Progenitor cell of endocrine pancreas (in vitro differentiated cells): ENCODE data around the gene SRCIN1. TPM values are rescaled to one million over a fixed set of nuclear protein-coding genes. Genes with fewer than 3 reads are reported as not detected.

Experiments
- DNase-seq: peaks from one replicate; pipeline ENCODE4 v3.0.0; 2021; ENCODE audit warnings: low spot score; ENCODE audit not compliant: unreplicated experiment
- H3K27ac Mint-ChIP-seq: 2 replicates; pipeline ENCODE4 v1.8.0; 2021; ENCODE audit warnings: mild to moderate bottlenecking, moderate library complexity, mixed read lengths
- H3K27me3 Mint-ChIP-seq: 2 replicates; pipeline ENCODE4 v1.8.0; 2021; ENCODE audit warnings: mixed read lengths
- H3K36me3 Mint-ChIP-seq: 2 replicates; pipeline ENCODE4 v1.8.0; 2022; ENCODE audit warnings: mixed read lengths; ENCODE audit not compliant: insufficient read depth
- H3K4me1 Mint-ChIP-seq: 2 replicates; pipeline ENCODE4 v1.8.0; 2021; ENCODE audit warnings: low read depth, mixed read lengths
- H3K4me3 Mint-ChIP-seq: 2 replicates; pipeline ENCODE4 v1.8.0; 2021; ENCODE audit warnings: low read depth, mild to moderate bottlenecking, moderate library complexity, mixed read lengths
- H3K9me3 Mint-ChIP-seq: 2 replicates; pipeline ENCODE4 v1.8.0; 2021; ENCODE audit warnings: low read depth, mixed read lengths
- total RNA-seq: library from RNA; stranded (reverse); gene quantifications from 2 replicates; pipeline ENCODE4 v1.2.1, GENCODE V29; 2021
- TF ChIP-seq, protein P1 (sequence below): fragments of 200-600 bp; sonication (generic); IDR thresholded peaks from one replicate; pipeline ENCODE4 v1.5.0; 2021; ENCODE audit warnings: antibody characterized with exemption, mild to moderate bottlenecking; ENCODE audit not compliant: unreplicated experiment

Gene SRCIN1
- total RNA-seq, 1 donor from 2014 or later, result 13.8 TPM

DNA sequence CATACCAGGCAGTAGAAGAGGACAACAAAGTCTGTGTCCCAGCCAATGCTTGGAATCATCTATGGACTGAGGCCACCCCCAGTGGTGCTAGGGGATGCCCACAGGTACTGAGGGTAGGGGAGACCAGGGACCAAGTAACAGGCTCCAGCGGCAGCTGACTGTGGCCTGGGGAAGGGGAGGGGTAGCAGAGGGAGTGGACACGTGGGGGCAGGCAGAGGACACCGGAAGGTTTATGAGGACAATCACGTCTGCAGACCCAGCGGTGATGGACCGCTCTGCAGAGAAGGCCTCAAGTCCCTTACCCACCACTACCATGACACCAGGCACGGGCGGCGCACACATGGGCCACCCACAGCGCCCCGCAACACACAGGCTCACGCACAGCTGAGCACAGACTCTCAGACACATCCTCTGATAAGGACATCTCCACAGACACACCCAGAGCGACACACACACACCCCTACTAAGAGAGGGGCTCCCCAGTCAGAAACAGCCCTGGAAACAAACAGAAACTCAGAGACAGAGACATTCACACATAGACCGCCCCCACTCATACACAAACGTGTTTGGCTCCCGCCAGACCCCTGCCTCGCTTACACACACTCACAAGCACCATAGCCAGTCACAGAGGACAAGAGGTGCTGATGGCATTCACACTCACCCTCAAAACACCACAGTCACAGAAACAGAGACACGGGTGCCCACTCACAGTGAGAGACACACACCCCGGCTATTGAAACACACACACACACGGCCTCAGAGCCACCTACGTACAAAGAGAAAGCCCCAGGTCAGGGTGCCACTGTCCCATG is 35.8 kb downstream of the SRCIN1 start:
- Mint-ChIP-seq H3K27me3 (peaks cover 88% of the 10 kb centered on the region), H3K4me1 (peaks cover 3% of the 10 kb centered on the region), H3K4me3 (no peak overlapping the region), H3K9me3 (no peaks in the 10 kb centered on the region), H3K36me3 (no peaks in the 10 kb centered on the region), H3K27ac (no peak overlapping the region)
- TF ChIP-seq, protein P1, sequence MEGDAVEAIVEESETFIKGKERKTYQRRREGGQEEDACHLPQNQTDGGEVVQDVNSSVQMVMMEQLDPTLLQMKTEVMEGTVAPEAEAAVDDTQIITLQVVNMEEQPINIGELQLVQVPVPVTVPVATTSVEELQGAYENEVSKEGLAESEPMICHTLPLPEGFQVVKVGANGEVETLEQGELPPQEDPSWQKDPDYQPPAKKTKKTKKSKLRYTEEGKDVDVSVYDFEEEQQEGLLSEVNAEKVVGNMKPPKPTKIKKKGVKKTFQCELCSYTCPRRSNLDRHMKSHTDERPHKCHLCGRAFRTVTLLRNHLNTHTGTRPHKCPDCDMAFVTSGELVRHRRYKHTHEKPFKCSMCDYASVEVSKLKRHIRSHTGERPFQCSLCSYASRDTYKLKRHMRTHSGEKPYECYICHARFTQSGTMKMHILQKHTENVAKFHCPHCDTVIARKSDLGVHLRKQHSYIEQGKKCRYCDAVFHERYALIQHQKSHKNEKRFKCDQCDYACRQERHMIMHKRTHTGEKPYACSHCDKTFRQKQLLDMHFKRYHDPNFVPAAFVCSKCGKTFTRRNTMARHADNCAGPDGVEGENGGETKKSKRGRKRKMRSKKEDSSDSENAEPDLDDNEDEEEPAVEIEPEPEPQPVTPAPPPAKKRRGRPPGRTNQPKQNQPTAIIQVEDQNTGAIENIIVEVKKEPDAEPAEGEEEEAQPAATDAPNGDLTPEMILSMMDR, result no peak
- no peak for DNase-seq

DNA sequence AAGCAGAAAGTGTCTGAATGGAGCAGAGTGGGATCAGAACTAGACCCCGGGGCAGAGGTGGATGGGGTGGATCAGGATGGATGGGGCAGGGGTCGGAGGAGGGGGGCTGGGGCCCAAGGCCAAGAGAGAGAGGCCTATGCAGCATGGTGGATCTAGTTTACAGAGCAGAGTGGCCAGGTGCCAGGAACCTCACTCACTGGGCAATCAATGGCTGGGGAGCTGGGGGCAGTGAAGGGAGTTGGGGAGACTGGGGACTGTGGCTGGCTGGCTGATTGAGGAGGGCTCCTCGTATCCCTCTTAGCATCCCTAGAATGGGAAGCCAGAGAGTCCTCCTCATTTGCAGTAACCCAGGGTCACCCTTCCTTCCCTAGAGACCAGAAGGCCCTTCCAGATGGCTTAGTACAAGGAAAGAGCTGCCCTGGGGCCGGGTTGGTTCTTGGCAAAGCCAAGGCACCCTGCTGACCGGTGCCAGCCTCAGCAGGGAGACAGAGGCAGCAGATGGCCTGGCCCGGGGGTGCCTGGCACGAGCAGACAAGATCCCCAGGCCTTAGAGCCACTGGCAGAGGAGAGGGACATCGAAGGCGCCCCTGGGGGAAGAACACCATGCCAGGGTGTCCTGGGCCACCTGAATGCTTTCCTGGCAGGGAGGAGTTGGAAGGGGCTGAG is 36.8 kb downstream of the SRCIN1 start:
- no peaks in the 10 kb centered on the region for H3K36me3 Mint-ChIP-seq
- H3K9me3 Mint-ChIP-seq, result no peaks in the 10 kb centered on the region
- H3K4me1 Mint-ChIP-seq, result peaks cover 5% of the 10 kb centered on the region
- no peak for DNase-seq
- TF ChIP-seq, protein P1, result no peak
- no peak overlapping the region for H3K4me3 Mint-ChIP-seq
- peaks cover 88% of the 10 kb centered on the region for H3K27me3 Mint-ChIP-seq
- H3K27ac Mint-ChIP-seq, result no peak overlapping the region

DNA sequence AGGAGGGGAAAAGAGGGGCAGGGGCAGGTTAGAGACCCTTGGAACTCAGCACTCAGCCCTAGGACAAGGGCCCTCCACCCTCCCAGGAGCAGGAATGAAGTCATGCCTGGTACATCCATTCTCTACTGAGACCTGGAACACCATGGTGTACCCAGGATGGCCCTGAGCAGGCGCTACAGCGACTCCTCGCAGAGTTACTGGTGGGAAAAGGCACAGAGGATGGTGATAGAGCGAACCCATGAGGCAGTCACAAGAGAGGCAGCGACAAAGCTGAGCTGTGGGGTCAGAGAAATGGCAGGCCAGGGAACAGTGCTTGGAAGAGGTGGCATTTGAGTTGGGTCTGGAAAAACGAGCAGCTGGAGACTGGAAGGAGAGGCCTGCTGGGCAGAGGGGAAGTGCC is 37.5 kb downstream of the SRCIN1 start:
- no peak overlapping the region for H3K27ac Mint-ChIP-seq
- no peak for DNase-seq
- H3K4me1 Mint-ChIP-seq, result peaks cover 5% of the 10 kb centered on the region
- H3K9me3 Mint-ChIP-seq, result no peaks in the 10 kb centered on the region
- H3K27me3 Mint-ChIP-seq, result peaks cover 88% of the 10 kb centered on the region
- no peaks in the 10 kb centered on the region for H3K36me3 Mint-ChIP-seq
- TF ChIP-seq, protein P1, result no peak
- H3K4me3 Mint-ChIP-seq, result no peak overlapping the region

DNA sequence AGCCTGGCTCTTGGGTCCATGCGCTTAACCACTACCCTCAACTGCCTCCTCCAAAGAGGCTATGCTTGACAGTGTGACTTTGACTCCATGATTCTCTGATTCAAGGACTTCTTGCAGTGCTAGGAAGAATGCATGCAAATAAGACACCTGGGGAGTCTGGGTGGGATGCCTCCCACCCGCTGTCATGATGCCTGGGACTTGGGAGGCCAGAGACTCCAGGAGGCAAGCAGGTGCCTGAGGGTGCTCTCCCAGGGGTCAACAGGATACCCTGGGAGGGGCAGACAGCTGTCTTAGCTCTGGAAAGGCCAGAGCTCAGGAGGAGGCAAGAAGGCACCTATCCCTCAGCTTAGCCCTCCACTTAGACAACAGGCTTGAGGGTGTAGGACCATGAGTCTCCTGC is 38.4 kb downstream of the SRCIN1 start:
- H3K36me3 Mint-ChIP-seq, result no peaks in the 10 kb centered on the region

DNA sequence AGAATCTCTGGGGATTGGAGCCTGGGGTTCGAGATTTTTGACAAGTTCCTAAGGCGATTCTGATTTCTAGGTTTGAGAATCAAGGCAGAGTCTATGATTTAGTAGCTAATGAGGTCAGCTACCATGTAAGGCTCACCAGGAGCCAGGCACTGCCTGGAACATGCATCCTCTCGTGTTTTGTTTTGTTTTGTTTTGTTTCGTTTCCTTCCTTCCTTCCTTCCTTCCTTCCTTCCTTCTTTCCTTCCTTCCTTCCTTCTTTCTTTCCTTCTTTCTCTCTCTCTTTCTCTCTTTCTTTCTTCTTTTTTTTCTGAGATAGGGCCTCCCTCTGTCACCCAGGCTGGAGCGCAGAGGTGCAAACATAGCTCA is 39.1 kb downstream of the SRCIN1 start:
- H3K4me1 Mint-ChIP-seq, result peaks cover 2% of the 10 kb centered on the region
- no peak overlapping the region for H3K4me3 Mint-ChIP-seq
- TF ChIP-seq, protein P1, result no peak
- H3K27me3 Mint-ChIP-seq, result peaks cover 92% of the 10 kb centered on the region
- H3K27ac Mint-ChIP-seq, result peak overlapping the region; percentile 43
- H3K9me3 Mint-ChIP-seq, result no peaks in the 10 kb centered on the region
- no peaks in the 10 kb centered on the region for H3K36me3 Mint-ChIP-seq
- DNase-seq, result no peak

More for the DNA sequence above, 38.4 kb downstream of the SRCIN1 start:
- peaks cover 92% of the 10 kb centered on the region for H3K27me3 Mint-ChIP-seq
- no peak overlapping the region for H3K4me3 Mint-ChIP-seq
- no peak for DNase-seq
- H3K27ac Mint-ChIP-seq, result no peak overlapping the region
- TF ChIP-seq, protein P1, result no peak
- no peaks in the 10 kb centered on the region for H3K9me3 Mint-ChIP-seq
- peaks cover 5% of the 10 kb centered on the region for H3K4me1 Mint-ChIP-seq
